Stimulated activated CD8-positive, alpha-beta memory T cell treated with anti-CD3 and anti-CD28 coated beads, Interleukin-4, amount 100 ng/mL, for 4 hours (primary cell): ENCODE results near the gene LRGUK.

Experiments
- DNase-seq, 2 donors: peaks; one replicate each; pipeline ENCODE4 v3.0.0-alpha.2; 2020; ENCODE audit warnings: low read depth in 2 of 2, low spot score in 1 of 2

LRGUK gene

GRCh38 chr7:134298902-134299683, 172.0 kb downstream of the LRGUK start:
- DNase-seq = no peak

GRCh38 chr7:134300988-134301387, 173.8 kb downstream of the LRGUK start:
- DNase-seq = no peak

- DNase-seq = no peak
These were observed 174.5 kb downstream of the LRGUK start for GRCh38 chr7:134301592-134301991.

- DNase-seq = no peak
These were observed 175.0 kb downstream of the LRGUK start for GRCh38 chr7:134302120-134302519.

DNA sequence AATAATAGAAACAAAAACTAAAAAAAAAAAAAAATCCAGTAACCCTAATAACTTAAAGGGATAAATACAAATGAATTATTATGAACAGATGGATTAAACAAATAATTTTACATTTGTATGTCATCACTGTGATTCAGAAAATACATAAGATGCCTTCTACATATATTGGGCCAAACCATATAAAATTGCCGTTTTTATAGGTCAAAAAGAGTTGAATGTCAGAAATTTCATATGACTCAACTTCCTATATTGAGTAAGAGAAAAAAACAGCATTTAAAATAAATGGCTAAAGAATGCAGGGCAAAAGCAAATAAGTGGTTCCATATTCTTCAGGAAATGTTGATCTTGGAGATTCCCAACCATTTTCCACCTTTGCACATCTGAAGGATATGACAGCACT, 180.2 kb downstream of the LRGUK start:
- no peak for DNase-seq

- DNase-seq = no peak
These were observed 181.4 kb downstream of the LRGUK start for GRCh38 chr7:134308548-134308947.

DNA sequence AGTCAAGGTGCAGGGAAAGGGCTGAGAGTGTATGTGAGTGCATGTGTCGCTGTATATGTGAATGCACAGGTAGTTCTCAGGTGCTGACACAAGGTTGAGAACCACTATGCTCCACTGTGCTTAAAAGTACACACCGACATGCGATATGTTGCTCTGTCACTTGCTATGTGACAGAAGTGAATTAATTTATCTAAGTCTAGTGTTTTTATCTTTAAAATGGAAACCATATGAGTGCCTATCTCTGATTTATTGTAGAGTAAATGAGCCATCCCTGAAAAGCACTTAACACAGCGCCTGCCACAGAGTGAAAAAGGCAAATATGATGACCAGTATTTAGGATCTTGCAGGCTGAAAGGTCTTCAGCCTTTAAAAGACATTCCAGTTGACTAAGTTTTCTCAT, 184.7 kb downstream of the LRGUK start:
- no peak for DNase-seq

GRCh38 chr7:134312717-134313116, 185.6 kb downstream of the LRGUK start:
- no peak for DNase-seq

- DNase-seq = no peak
These were observed 186.4 kb downstream of the LRGUK start for GRCh38 chr7:134313543-134313942.
